Sigmoid colon (tissue), 4 donors: ENCODE data around the gene GDF7.

ENCODE experiments used
- CTCF ChIP-seq, 4 experiments: fragments of 450-650 bp in 3 of 4; fragments of 200-600 bp in 1 of 4; IDR thresholded peaks; one replicate each; pipeline ENCODE4 v1.5.1; 2016 to 2019; ENCODE audit warnings: antibody characterized with exemption in 4 of 4, mild to moderate bottlenecking in 3 of 4, moderate library complexity in 2 of 4
- EP300 ChIP-seq, 4 donors: sonication (generic); formaldehyde crosslinking; IDR thresholded peaks; one replicate each; pipeline ENCODE4 v1.6.1; 2017; ENCODE audit warnings: antibody characterized with exemption in 4 of 4
- POLR2A ChIP-seq, 2 donors: fragments of 450-650 bp; IDR thresholded peaks; one replicate each; pipeline ENCODE4 v1.6.1; 2016; ENCODE audit warnings: antibody characterized with exemption in 2 of 2, mild to moderate bottlenecking in 2 of 2, moderate library complexity in 2 of 2
- POLR2AphosphoS5 ChIP-seq, 4 donors: sonication (generic); formaldehyde crosslinking; IDR thresholded peaks; one replicate each; pipeline ENCODE4 v1.6.1; 2017; ENCODE audit warnings: antibody characterized with exemption in 4 of 4

- no peak for TF ChIP-seq CTCF (IDR thresholded peaks at IDR 0.05)
- TF ChIP-seq EP300 (IDR thresholded peaks at IDR 0.05): no peak
- TF ChIP-seq POLR2A (IDR thresholded peaks at IDR 0.05): no peak
- TF ChIP-seq POLR2AphosphoS5 (IDR thresholded peaks at IDR 0.05): no peak
Measured at GRCh38 chr2:20726913-20727312, 60.0 kb downstream of the GDF7 start.
